Keratinocyte (primary cell): ENCODE measurements around the gene SEMA3A. TPM values are rescaled to one million over a fixed set of nuclear protein-coding genes. Genes with fewer than 3 reads are reported as not detected.

Experiments used
- DNase-seq: peaks from one replicate; pipeline ENCODE4 v3.0.0-alpha.2; 2011; ENCODE audit warnings: low read depth, missing footprints, low spot score
- FAIRE-seq: peaks from 2 replicates; lab custom pipeline; 2011; peaks lifted over from hg19 to GRCh38; lab: Jason Lieb, UNC
- H2AFZ ChIP-seq: 2 replicates; pipeline ENCODE4 v1.6.0; 2012; ENCODE audit warnings: low read length, control low read depth, inconsistent platforms; ENCODE audit not compliant: control insufficient read depth
- H3K27ac ChIP-seq: 2 replicates; pipeline ENCODE4 v1.5.1; 2011; ENCODE audit warnings: low read length; ENCODE audit not compliant: control insufficient read depth, insufficient read depth
- H3K27me3 ChIP-seq: 3 replicates; pipeline ENCODE4 v1.6.0; 2011; ENCODE audit warnings: low read length; ENCODE audit not compliant: control insufficient read depth, insufficient read depth; ENCODE audit errors: extremely low read depth
- H3K36me3 ChIP-seq, 2 experiments: 2 replicates in 1 of 2; 3 replicates in 1 of 2; pipeline ENCODE4 v1.5.1; 2011; ENCODE audit warnings: low read length in 2 of 2, mild to moderate bottlenecking in 1 of 2; ENCODE audit not compliant: control insufficient read depth in 2 of 2, insufficient read depth in 2 of 2; ENCODE audit errors: extremely low read depth in 1 of 2
- H3K4me1 ChIP-seq: 3 replicates; pipeline ENCODE4 v1.5.1; 2011; ENCODE audit warnings: low read length; ENCODE audit not compliant: control insufficient read depth, insufficient read depth; ENCODE audit errors: extremely low read depth
- H3K4me2 ChIP-seq: 3 replicates; pipeline ENCODE4 v1.6.0; 2011; ENCODE audit warnings: low read depth, low read length; ENCODE audit not compliant: control insufficient read depth, insufficient read depth; ENCODE audit errors: extremely low read depth
- H3K4me3 ChIP-seq, 3 experiments: fragments of 200-600 bp in 1 of 3; sonication (generic) in 1 of 3; 2 replicates in 2 of 3; 3 replicates in 1 of 3; pipeline ENCODE4 v1.5.1; 2011 to 2016; ENCODE audit warnings: low read length in 3 of 3, mild to moderate bottlenecking in 3 of 3, control low read depth in 2 of 3, inconsistent platforms in 1 of 3, low read depth in 1 of 3, mixed read lengths in 1 of 3, mixed run types in 1 of 3, moderate library complexity in 1 of 3; ENCODE audit not compliant: control insufficient read depth in 2 of 3, insufficient read depth in 2 of 3; ENCODE audit errors: extremely low read depth in 1 of 3
- H3K79me2 ChIP-seq: 2 replicates; pipeline ENCODE4 v1.6.0; 2012; ENCODE audit warnings: low read length; ENCODE audit not compliant: control insufficient read depth, insufficient read depth
- H3K9ac ChIP-seq: 3 replicates; pipeline ENCODE4 v1.6.0; 2011; ENCODE audit warnings: low read length; ENCODE audit not compliant: control insufficient read depth, insufficient read depth; ENCODE audit errors: extremely low read depth
- H3K9me1 ChIP-seq: 3 replicates; pipeline ENCODE4 v1.6.0; 2011; ENCODE audit warnings: low read length; ENCODE audit not compliant: control insufficient read depth, insufficient read depth; ENCODE audit errors: extremely low read depth
- H3K9me3 ChIP-seq: 2 replicates; pipeline ENCODE4 v1.5.1; 2012; ENCODE audit warnings: low read depth, low read length; ENCODE audit not compliant: control insufficient read depth
- H4K20me1 ChIP-seq: 3 replicates; pipeline ENCODE4 v1.6.0; 2011; ENCODE audit warnings: low read length; ENCODE audit not compliant: control insufficient read depth, insufficient read depth; ENCODE audit errors: extremely low read depth
- EZH2 ChIP-seq: IDR thresholded peaks from one replicate; pipeline ENCODE4 v1.6.1; 2012; ENCODE audit warnings: inconsistent platforms, mild to moderate bottlenecking, low read length, moderate library complexity
- dilution Hi-C: fragments of 300-500 bp; cut with MboI; formaldehyde crosslinking; loops from one replicate; pipeline ENCODE4 v1.7.0; 2020; ENCODE audit warnings: low sequenced_read_pairs; ENCODE audit not compliant: extremely low pct_ligation_motif_present
- polyA plus RNA-seq, 5 experiments: library from polyadenylated mRNA; depleted of rRNA in 3 of 5; stranded (reverse) in 3 of 5; stranded (forward) in 1 of 5; unstranded in 1 of 5; fragments of >200 nt; gene quantifications; 1 replicate in 1 of 5; 2 replicates in 3 of 5; 3 replicates in 1 of 5; pipeline versions ENCODE4 v1.2.1 to v1.2.3, GENCODE V29; 2011 to 2012; ENCODE audit warnings: missing spikeins in 2 of 5, low read depth in 1 of 5, low replicate concordance in 1 of 5
- TF ChIP-seq, protein P1 (sequence below), 3 experiments: IDR thresholded peaks in 1 of 3; conservative IDR thresholded peaks in 1 of 3; optimal IDR thresholded peaks in 1 of 3; 2 replicates in 2 of 3; 3 replicates in 1 of 3; pipeline versions ENCODE3 to v1.5.1; 2011; ENCODE audit warnings: low read length in 3 of 3, mild to moderate bottlenecking in 3 of 3, moderate library complexity in 2 of 3, control low read depth in 1 of 3, inconsistent platforms in 1 of 3; ENCODE audit not compliant: insufficient read depth in 2 of 3; ENCODE audit errors: extremely low read depth in 1 of 3

The SEMA3A gene
- polyA plus RNA-seq, 1 donor (not counting 4 experiments of a cell fraction or from before 2014, with no cell fraction given) = 2.1 TPM

GRCh38 chr7:84144480-84144879 is 50.1 kb downstream of the SEMA3A start:
- DNase-seq (no peak), FAIRE-seq (no peak)
- Histone ChIP-seq H3K4me2 (no peak overlapping the region), H3K27me3 (no peaks in the 10 kb centered on the region), H3K4me1 (no peaks in the 10 kb centered on the region), H3K27ac (no peak overlapping the region), H3K79me2 (no peaks in the 10 kb centered on the region), H2AFZ (no peak overlapping the region), H3K9ac (no peak overlapping the region), H3K9me3 (no peaks in the 10 kb centered on the region), H3K4me3 (no peak overlapping the region), H3K9me1 (no peaks in the 10 kb centered on the region), H4K20me1 (no peaks in the 10 kb centered on the region), H3K36me3 (no peaks in the 10 kb centered on the region)
- dilution Hi-C loops = no loop called here
- TF ChIP-seq EZH2 = no peak
- TF ChIP-seq, protein P1, sequence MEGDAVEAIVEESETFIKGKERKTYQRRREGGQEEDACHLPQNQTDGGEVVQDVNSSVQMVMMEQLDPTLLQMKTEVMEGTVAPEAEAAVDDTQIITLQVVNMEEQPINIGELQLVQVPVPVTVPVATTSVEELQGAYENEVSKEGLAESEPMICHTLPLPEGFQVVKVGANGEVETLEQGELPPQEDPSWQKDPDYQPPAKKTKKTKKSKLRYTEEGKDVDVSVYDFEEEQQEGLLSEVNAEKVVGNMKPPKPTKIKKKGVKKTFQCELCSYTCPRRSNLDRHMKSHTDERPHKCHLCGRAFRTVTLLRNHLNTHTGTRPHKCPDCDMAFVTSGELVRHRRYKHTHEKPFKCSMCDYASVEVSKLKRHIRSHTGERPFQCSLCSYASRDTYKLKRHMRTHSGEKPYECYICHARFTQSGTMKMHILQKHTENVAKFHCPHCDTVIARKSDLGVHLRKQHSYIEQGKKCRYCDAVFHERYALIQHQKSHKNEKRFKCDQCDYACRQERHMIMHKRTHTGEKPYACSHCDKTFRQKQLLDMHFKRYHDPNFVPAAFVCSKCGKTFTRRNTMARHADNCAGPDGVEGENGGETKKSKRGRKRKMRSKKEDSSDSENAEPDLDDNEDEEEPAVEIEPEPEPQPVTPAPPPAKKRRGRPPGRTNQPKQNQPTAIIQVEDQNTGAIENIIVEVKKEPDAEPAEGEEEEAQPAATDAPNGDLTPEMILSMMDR (optimal IDR thresholded peaks at IDR 0.05 in 1 of 3, IDR thresholded peaks at IDR 0.05 in 1 of 3, conservative IDR thresholded peaks at IDR 0.05 in 1 of 3; ENCODE audit: extremely low read depth in 1 of 3, insufficient read depth in 2 of 3, low read length in 3 of 3) = no peak

GRCh38 chr7:84142726-84143125 is 51.9 kb downstream of the SEMA3A start:
- Histone ChIP-seq H3K9ac (no peak overlapping the region), H3K27me3 (no peaks in the 10 kb centered on the region), H2AFZ (no peak overlapping the region), H3K27ac (no peak overlapping the region), H3K4me2 (no peak overlapping the region), H3K4me1 (no peaks in the 10 kb centered on the region), H3K36me3 (no peaks in the 10 kb centered on the region), H3K79me2 (no peaks in the 10 kb centered on the region), H4K20me1 (no peaks in the 10 kb centered on the region), H3K9me3 (no peaks in the 10 kb centered on the region), H3K4me3 (no peak overlapping the region), H3K9me1 (no peaks in the 10 kb centered on the region)
- no peak for FAIRE-seq
- TF ChIP-seq, protein P1 (optimal IDR thresholded peaks at IDR 0.05 in 1 of 3, IDR thresholded peaks at IDR 0.05 in 1 of 3, conservative IDR thresholded peaks at IDR 0.05 in 1 of 3; ENCODE audit: extremely low read depth in 1 of 3, insufficient read depth in 2 of 3, low read length in 3 of 3) = no peak
- no peak for TF ChIP-seq EZH2
- no peak for DNase-seq
- dilution Hi-C loops = no loop called here
